Liver (tissue), 9 donors: ENCODE results near the gene MAPKAPK2. TPM values are rescaled to one million over a fixed set of nuclear protein-coding genes. Genes with fewer than 3 reads are reported as not detected.

ENCODE experiments used
- DNase-seq: peaks from one replicate; pipeline ENCODE4 v3.0.0-alpha.2; 2017; ENCODE audit warnings: low spot score
- H3K27ac ChIP-seq, 2 donors: one replicate each; pipeline ENCODE4 v1.7.0; 2013; ENCODE audit warnings: inconsistent platforms in 2 of 2, low read length in 2 of 2, control low read depth in 1 of 2, low read depth in 1 of 2, mild to moderate bottlenecking in 1 of 2
- H3K27me3 ChIP-seq, 4 donors: one replicate each; pipeline versions ENCODE4 v1.6.1 to v1.7.0; 2013; ENCODE audit warnings: low read length in 3 of 4, inconsistent platforms in 1 of 4, mild to moderate bottlenecking in 1 of 4, moderate library complexity in 1 of 4; ENCODE audit not compliant: control insufficient read depth in 4 of 4, insufficient read depth in 4 of 4
- H3K36me3 ChIP-seq, 4 donors: one replicate each; pipeline versions ENCODE4 v1.6.1 to v1.7.0; 2013; ENCODE audit warnings: low read length in 3 of 4, mild to moderate bottlenecking in 3 of 4, low read depth in 1 of 4, moderate library complexity in 1 of 4; ENCODE audit not compliant: control insufficient read depth in 4 of 4, insufficient read depth in 3 of 4
- H3K4me1 ChIP-seq, 4 donors: one replicate each; pipeline versions ENCODE4 v1.6.1 to v1.7.0; 2013; ENCODE audit warnings: low read length in 3 of 4, mild to moderate bottlenecking in 3 of 4, moderate library complexity in 1 of 4; ENCODE audit not compliant: control insufficient read depth in 4 of 4, insufficient read depth in 4 of 4
- H3K4me3 ChIP-seq, 3 donors: one replicate each; pipeline versions ENCODE4 v1.6.1 to v1.7.0; 2013; ENCODE audit warnings: low read length in 3 of 3, control low read depth in 1 of 3, low read depth in 1 of 3, mild to moderate bottlenecking in 1 of 3
- H3K9ac ChIP-seq, 2 donors: one replicate each; pipeline ENCODE4 v1.7.0; 2013; ENCODE audit warnings: low read length in 2 of 2, mild to moderate bottlenecking in 2 of 2, moderate library complexity in 2 of 2, control low read depth in 1 of 2, low read depth in 1 of 2
- H3K9me3 ChIP-seq, 4 donors: one replicate each; pipeline versions ENCODE4 v1.6.1 to v1.7.0; 2013; ENCODE audit warnings: low read length in 3 of 4; ENCODE audit not compliant: control insufficient read depth in 4 of 4
- CTCF ChIP-seq: fragments of 150-350 bp; IDR thresholded peaks from 2 replicates; pipeline ENCODE4 v1.5.1; 2017; ENCODE audit warnings: improper control_type of control experiment, low read depth, low read length; ENCODE audit not compliant: missing input control
- EGR1 ChIP-seq, 2 donors: IDR thresholded peaks; 2 replicates each; pipeline ENCODE4 v1.6.1; 2016 to 2018; ENCODE audit warnings: antibody characterized with exemption in 2 of 2, low read depth in 2 of 2
- FOXA1 ChIP-seq: IDR thresholded peaks from 2 replicates; pipeline ENCODE4 v1.6.1; 2016; ENCODE audit warnings: antibody characterized with exemption
- GABPA ChIP-seq, 2 donors: IDR thresholded peaks in 1 of 2; conservative IDR thresholded peaks in 1 of 2; 2 replicates each; pipeline ENCODE4 v1.6.1; 2016; ENCODE audit warnings: antibody characterized with exemption in 2 of 2, mild to moderate bottlenecking in 1 of 2, moderate library complexity in 1 of 2
- HNF4A ChIP-seq, 2 donors: conservative IDR thresholded peaks; 2 replicates each; pipeline ENCODE4 v1.6.1; 2016; ENCODE audit warnings: antibody characterized with exemption in 2 of 2, mild to moderate bottlenecking in 2 of 2
- HNF4G ChIP-seq: IDR thresholded peaks from 2 replicates; pipeline ENCODE4 v1.6.1; 2016; ENCODE audit warnings: antibody characterized with exemption
- JUND ChIP-seq, 2 donors: IDR thresholded peaks; 2 replicates each; pipeline ENCODE4 v1.6.1; 2016; ENCODE audit warnings: antibody characterized with exemption in 2 of 2
- MAX ChIP-seq: IDR thresholded peaks from 2 replicates; pipeline ENCODE4 v1.6.1; 2016; ENCODE audit warnings: antibody characterized with exemption
- NR2F2 ChIP-seq: IDR thresholded peaks from 2 replicates; pipeline ENCODE4 v1.6.1; 2016; ENCODE audit warnings: antibody characterized with exemption
- RAD21 ChIP-seq, 2 donors: IDR thresholded peaks; 2 replicates each; pipeline ENCODE4 v1.6.1; 2016; ENCODE audit warnings: antibody characterized with exemption in 2 of 2, mild to moderate bottlenecking in 2 of 2
- RXRA ChIP-seq, 2 donors: IDR thresholded peaks; 2 replicates each; pipeline ENCODE4 v1.6.1; 2017 to 2018; ENCODE audit warnings: antibody characterized with exemption in 2 of 2, mild to moderate bottlenecking in 1 of 2
- SP1 ChIP-seq: IDR thresholded peaks from 2 replicates; pipeline ENCODE4 v1.6.1; 2018; ENCODE audit warnings: antibody characterized with exemption, mild to moderate bottlenecking
- TAF1 ChIP-seq: conservative IDR thresholded peaks from 2 replicates; pipeline ENCODE4 v1.6.1; 2016; ENCODE audit warnings: antibody characterized with exemption, mild to moderate bottlenecking
- YY1 ChIP-seq: IDR thresholded peaks from 2 replicates; pipeline ENCODE4 v1.6.1; 2016; ENCODE audit warnings: antibody characterized with exemption, mild to moderate bottlenecking
- ZBTB33 ChIP-seq: IDR thresholded peaks from 2 replicates; pipeline ENCODE4 v1.6.1; 2016; ENCODE audit warnings: antibody characterized with exemption
- WGBS: extraction: QIAGEN DNeasy Blood & Tissue Kit; methylation state at CpG from one replicate; pipeline ENCODE4 v1.1.7; 2013; 5-methylcytosine and 5-hydroxymethylcytosine counted together
- polyA plus RNA-seq, 2 donors: library from polyadenylated mRNA; stranded (reverse) in 1 of 2; unstranded in 1 of 2; fragments of 200-250 nt in 1 of 2; fragments of >200 nt in 1 of 2; fragmentation: Nextera tagmentation in 1 of 2; extraction: Ambion mirVana in 1 of 2; gene quantifications; one replicate each; pipeline versions ENCODE4 v1.2.1 to v1.2.3, GENCODE V29; 2013 to 2015
- total RNA-seq, 2 donors: library from RNA; depleted of rRNA; stranded (reverse); fragments of >200 nt; gene quantifications; one replicate each; pipeline ENCODE4 v1.2.3, GENCODE V29; 2014
- donor health status: healthy.
- donor health status: healthy.
- donor health status: healthy.
- donor health status: healthy.
- donor health status: healthy.

Gene MAPKAPK2
- total and polyA plus RNA-seq, 4 donors, result 7.5 to 24.5 (median 14.7) TPM

- peak overlapping the region in 1 of 2 donors; percentile 17 for H3K9ac ChIP-seq
- DNase-seq, result no peak
- H3K4me3 ChIP-seq, result no peak overlapping the region
These were observed 8.3 kb downstream of the MAPKAPK2 start for GRCh38 chr1:206693029-206693428.

GRCh38 chr1:206693592-206693991 lies 8.9 kb downstream of the MAPKAPK2 start:
- peaks cover 0 to 3% (median 0%) of the 10 kb centered on the region in 4 donors for H3K36me3 ChIP-seq
- 32% methylated on average over 7 of the region's 7 CpGs for whole genome bisulfite sequencing
- H3K9ac ChIP-seq, result no peak overlapping the region
- H3K4me1 ChIP-seq, result peaks cover 49 to 74% (median 60%) of the 10 kb centered on the region in 4 donors
- DNase-seq, result no peak
- no peak overlapping the region for H3K4me3 ChIP-seq
- no peaks in the 10 kb centered on the region for H3K9me3 ChIP-seq
- H3K27ac ChIP-seq, result peak overlapping the region; percentile 80 to 87
- H3K27me3 ChIP-seq, result no peaks in the 10 kb centered on the region
- TF ChIP-seq GABPA (IDR thresholded peaks at IDR 0.05 in 1 of 2, conservative IDR thresholded peaks at IDR 0.05 in 1 of 2) (no peak), JUND (IDR thresholded peaks at IDR 0.05) (peak in 1 of 2 donors; percentile 53), HNF4G (no peak), SP1 (peak; percentile 2), EGR1 (IDR thresholded peaks at IDR 0.05; ENCODE audit: low read depth in 2 of 2) (peak in 1 of 2 donors; percentile 53), CTCF (no peak), RXRA (IDR thresholded peaks at IDR 0.05) (peak in 1 of 2 donors; percentile 77), NR2F2 (no peak), TAF1 (no peak), HNF4A (conservative IDR thresholded peaks at IDR 0.05) (peak; percentile 23 to 67), ZBTB33 (no peak), MAX (peak; percentile 52)

More at GRCh38 chr1:206693029-206693428, 8.3 kb downstream of the MAPKAPK2 start:
- 39% methylated on average over 10 of the region's 10 CpGs for WGBS
- Histone ChIP-seq H3K27ac (peak overlapping the region; percentile 80 to 87), H3K27me3 (no peaks in the 10 kb centered on the region), H3K9me3 (no peaks in the 10 kb centered on the region), H3K36me3 (peaks cover 0 to 3% (median 0%) of the 10 kb centered on the region in 4 donors), H3K4me1 (peaks cover 53 to 77% (median 64%) of the 10 kb centered on the region in 4 donors)
- TF ChIP-seq NR2F2 (peak; percentile 19), SP1 (peak; percentile 20), YY1 (no peak), FOXA1 (no peak), RAD21 (IDR thresholded peaks at IDR 0.05) (peak in 1 of 2 donors; percentile 29)
